ENCODE results near the gene ZMYND10. TPM values are rescaled to one million over a fixed set of nuclear protein-coding genes. Genes with fewer than 3 reads are reported as not detected.

The ZMYND10 gene
- total and polyA plus RNA-seq, 2 donors, result 0.62 to 1.2 TPM

- H3K4me1 ChIP-seq (ENCODE audit: insufficient read depth), result no peaks in the 10 kb centered on the region
- 83% methylated on average over 8 of the region's 8 CpGs for WGBS
- DNase-seq (ENCODE audit: extremely low spot score), result no peak
Observed at GRCh38 chr3:50295553-50296431, 49.7 kb downstream of the ZMYND10 start.

GRCh38 chr3:50294492-50295403, 50.8 kb downstream of the ZMYND10 start:
- no peak overlapping the region for H3K27ac ChIP-seq (ENCODE audit: low read depth)
- H3K36me3 ChIP-seq (ENCODE audit: insufficient read depth), result no peaks in the 10 kb centered on the region
- 89% methylated on average over 22 of the region's 22 CpGs for WGBS
- DNase-seq (ENCODE audit: extremely low spot score), result no peak
- H3K4me1 ChIP-seq (ENCODE audit: insufficient read depth), result no peaks in the 10 kb centered on the region
- H3K4me3 ChIP-seq (ENCODE audit: low read depth, low read length), result no peak overlapping the region

More at GRCh38 chr3:50295553-50296431, 49.7 kb downstream of the ZMYND10 start:
- Histone ChIP-seq H3K27ac (ENCODE audit: low read depth) (no peak overlapping the region), H3K36me3 (ENCODE audit: insufficient read depth) (no peaks in the 10 kb centered on the region), H3K4me3 (ENCODE audit: low read depth, low read length) (no peak overlapping the region)

GRCh38 chr3:50294089-50294488, 51.4 kb downstream of the ZMYND10 start:
- Histone ChIP-seq H3K27ac (ENCODE audit: low read depth) (no peak overlapping the region), H3K4me3 (ENCODE audit: low read depth, low read length) (no peak overlapping the region), H3K36me3 (ENCODE audit: insufficient read depth) (no peaks in the 10 kb centered on the region), H3K4me1 (ENCODE audit: insufficient read depth) (no peaks in the 10 kb centered on the region)
- DNase-seq (ENCODE audit: extremely low spot score), result no peak
- WGBS, result 88% methylated on average over 4 of the region's 4 CpGs

GRCh38 chr3:50293079-50293801, 52.3 kb downstream of the ZMYND10 start:
- 74% methylated on average over 12 of the region's 12 CpGs for WGBS

GRCh38 chr3:50292159-50293078, 53.1 kb downstream of the ZMYND10 start, which contains the start of gene IFRD2:
Gene IFRD2 (minus strand): TSS chr3:50292429. CDS start chr3:50292274, 155 bp downstream.
- no peak within 1 kb of the TSS for H3K27ac ChIP-seq (ENCODE audit: low read depth)
- DNase-seq (ENCODE audit: extremely low spot score), result peak; percentile 92
- H3K36me3 ChIP-seq (ENCODE audit: insufficient read depth), result no peaks in the 10 kb centered on the region
- H3K4me3 ChIP-seq (ENCODE audit: low read depth, low read length), result peak within 1 kb of the TSS; percentile 87
- no peaks in the 10 kb centered on the region for H3K4me1 ChIP-seq (ENCODE audit: insufficient read depth)
- 1% methylated on average over 67 of the region's 67 CpGs for WGBS

More at GRCh38 chr3:50293079-50293801, 52.3 kb downstream of the ZMYND10 start:
- H3K27ac ChIP-seq (ENCODE audit: low read depth), result no peak overlapping the region
- DNase-seq (ENCODE audit: extremely low spot score), result no peak
- H3K36me3 ChIP-seq (ENCODE audit: insufficient read depth), result no peaks in the 10 kb centered on the region
- H3K4me3 ChIP-seq (ENCODE audit: low read depth, low read length), result no peak overlapping the region
- no peaks in the 10 kb centered on the region for H3K4me1 ChIP-seq (ENCODE audit: insufficient read depth)

Other genes starting within 250 kb of the ZMYND10 start
- 10.8 TPM for gene SEMA3F, start 190.4 kb downstream of the ZMYND10 start, total RNA-seq
- 35.1 TPM for gene SEMA3F, start 190.4 kb downstream of the ZMYND10 start, polyA plus RNA-seq
- not detected for gene GNAT1, start 154.1 kb downstream of the ZMYND10 start, total RNA-seq
- not detected for gene GNAT1, start 154.1 kb downstream of the ZMYND10 start, polyA plus RNA-seq
- 0.63 TPM for gene SLC38A3, start 140.5 kb downstream of the ZMYND10 start, total RNA-seq
- 0.14 TPM for gene SLC38A3, start 140.5 kb downstream of the ZMYND10 start, polyA plus RNA-seq
- gene GNAI2, start 109.5 kb downstream of the ZMYND10 start, total RNA-seq, result 96.3 TPM
- gene GNAI2, start 109.5 kb downstream of the ZMYND10 start, polyA plus RNA-seq, result 263 TPM
- gene SEMA3B, start 76.6 kb downstream of the ZMYND10 start, total RNA-seq, result 63.4 TPM
- 35.5 TPM for gene SEMA3B, start 76.6 kb downstream of the ZMYND10 start, polyA plus RNA-seq
- gene LSMEM2, start 66.6 kb downstream of the ZMYND10 start, total RNA-seq, result 0.79 TPM
- 0.39 TPM for gene LSMEM2, start 66.6 kb downstream of the ZMYND10 start, polyA plus RNA-seq
- 19.5 TPM for gene IFRD2, start 53.3 kb downstream of the ZMYND10 start, total RNA-seq
- gene IFRD2, start 53.3 kb downstream of the ZMYND10 start, polyA plus RNA-seq, result 52.9 TPM
- gene HYAL3, start 46.3 kb downstream of the ZMYND10 start, total RNA-seq, result 2.9 TPM
- gene HYAL3, start 46.3 kb downstream of the ZMYND10 start, polyA plus RNA-seq, result 3.0 TPM
- 2.3 TPM for gene NAA80, start 46.3 kb downstream of the ZMYND10 start, total RNA-seq
- 12.0 TPM for gene NAA80, start 46.3 kb downstream of the ZMYND10 start, polyA plus RNA-seq
- 2.5 TPM for gene HYAL1, start 42.2 kb downstream of the ZMYND10 start, total RNA-seq
- gene HYAL1, start 42.2 kb downstream of the ZMYND10 start, polyA plus RNA-seq, result 7.0 TPM
- 44.0 TPM for gene HYAL2, start 23.0 kb downstream of the ZMYND10 start, total RNA-seq
- gene HYAL2, start 23.0 kb downstream of the ZMYND10 start, polyA plus RNA-seq, result 121 TPM
- gene TUSC2, start 17.5 kb downstream of the ZMYND10 start, total RNA-seq, result 4.5 TPM
- 48.5 TPM for gene TUSC2, start 17.5 kb downstream of the ZMYND10 start, polyA plus RNA-seq
- gene RASSF1, start 4.9 kb downstream of the ZMYND10 start, total RNA-seq, result 25.4 TPM
- 41.5 TPM for gene RASSF1, start 4.9 kb downstream of the ZMYND10 start, polyA plus RNA-seq
- 17.3 TPM for gene NPRL2, start 5.0 kb upstream of the ZMYND10 start, total RNA-seq
- 17.0 TPM for gene NPRL2, start 5.0 kb upstream of the ZMYND10 start, polyA plus RNA-seq
- gene CYB561D2, start 5.1 kb upstream of the ZMYND10 start, total RNA-seq, result 8.6 TPM
- 19.2 TPM for gene CYB561D2, start 5.1 kb upstream of the ZMYND10 start, polyA plus RNA-seq
- gene TMEM115, start 13.8 kb upstream of the ZMYND10 start, total RNA-seq, result 16.2 TPM
- 49.8 TPM for gene TMEM115, start 13.8 kb upstream of the ZMYND10 start, polyA plus RNA-seq
- 1.4 TPM for gene CACNA2D2, start 157.9 kb upstream of the ZMYND10 start, total RNA-seq
- gene CACNA2D2, start 157.9 kb upstream of the ZMYND10 start, polyA plus RNA-seq, result 1.3 TPM
- 9.3 TPM for gene C3orf18, start 222.0 kb upstream of the ZMYND10 start, total RNA-seq
- gene C3orf18, start 222.0 kb upstream of the ZMYND10 start, polyA plus RNA-seq, result 21.6 TPM
- gene HEMK1, start 223.8 kb upstream of the ZMYND10 start, total RNA-seq, result 15.0 TPM
- gene HEMK1, start 223.8 kb upstream of the ZMYND10 start, polyA plus RNA-seq, result 17.6 TPM

Measured in urinary bladder (tissue), 4 donors.